ENCODE results near the gene FCHSD2. TPM values are rescaled to one million over a fixed set of nuclear protein-coding genes. Genes with fewer than 3 reads are reported as not detected.
"Not testable (repeated sequence)": the region's sequence is repeated elsewhere in the genome, so short reads cannot be mapped to it uniquely, and the experiment has no call there.

Gene FCHSD2
- total and polyA plus RNA-seq, 2 donors, result 12.5 to 22.3 TPM

- 97% methylated on average over 3 of the region's 3 CpGs for WGBS
- no peaks in the 10 kb centered on the region for H3K9me3 ChIP-seq (ENCODE audit: control insufficient read depth in 2 of 2, insufficient read depth in 1 of 2, low read length in 1 of 2)
- peaks cover 0 to 3% of the 10 kb centered on the region in 2 donors for H3K4me1 ChIP-seq (ENCODE audit: control insufficient read depth in 2 of 2, insufficient read depth in 2 of 2, low read length in 2 of 2)
- no peak overlapping the region for H3K27ac ChIP-seq (ENCODE audit: low read depth in 1 of 2, low read length in 1 of 2)
- H3K27me3 ChIP-seq (ENCODE audit: control insufficient read depth in 2 of 2, insufficient read depth in 1 of 2, low read length in 1 of 2), result no peaks in the 10 kb centered on the region
- no peak for DNase-seq (ENCODE audit: low read depth in 6 of 9, low spot score in 9 of 9)
- H3K4me3 ChIP-seq (ENCODE audit: low read length in 2 of 2), result no peak overlapping the region
- no peaks in the 10 kb centered on the region for H3K36me3 ChIP-seq (ENCODE audit: control insufficient read depth in 2 of 2, insufficient read depth in 2 of 2, low read length in 1 of 2)
Observed at GRCh38 chr11:73048446-73048845, 93.7 kb downstream of the FCHSD2 start.

GRCh38 chr11:73047773-73048371 lies 94.2 kb downstream of the FCHSD2 start:
- Histone ChIP-seq H3K36me3 (ENCODE audit: control insufficient read depth in 2 of 2, insufficient read depth in 2 of 2, low read length in 1 of 2) (no peaks in the 10 kb centered on the region), H3K4me1 (ENCODE audit: control insufficient read depth in 2 of 2, insufficient read depth in 2 of 2, low read length in 2 of 2) (peaks cover 0 to 3% of the 10 kb centered on the region in 2 donors), H3K27me3 (ENCODE audit: control insufficient read depth in 2 of 2, insufficient read depth in 1 of 2, low read length in 1 of 2) (no peaks in the 10 kb centered on the region), H3K4me3 (ENCODE audit: low read length in 2 of 2) (no peak overlapping the region), H3K27ac (ENCODE audit: low read depth in 1 of 2, low read length in 1 of 2) (no peak overlapping the region), H3K9me3 (ENCODE audit: control insufficient read depth in 2 of 2, insufficient read depth in 1 of 2, low read length in 1 of 2) (no peaks in the 10 kb centered on the region)
- DNase-seq (ENCODE audit: low read depth in 6 of 9, low spot score in 9 of 9), result peak in 2 of 9 donors; percentile 1 to 18
- 17% methylated on average over 2 of the region's 2 CpGs for WGBS

- no peak for DNase-seq (ENCODE audit: low read depth in 6 of 9, low spot score in 9 of 9)
- 97% methylated on average over 2 of the region's 2 CpGs for WGBS
- Histone ChIP-seq H3K27me3 (ENCODE audit: control insufficient read depth in 2 of 2, insufficient read depth in 1 of 2, low read length in 1 of 2) (no peaks in the 10 kb centered on the region), H3K4me3 (ENCODE audit: low read length in 2 of 2) (no peak overlapping the region), H3K9me3 (ENCODE audit: control insufficient read depth in 2 of 2, insufficient read depth in 1 of 2, low read length in 1 of 2) (no peaks in the 10 kb centered on the region), H3K36me3 (ENCODE audit: control insufficient read depth in 2 of 2, insufficient read depth in 2 of 2, low read length in 1 of 2) (peaks cover 0 to 3% of the 10 kb centered on the region in 2 donors), H3K27ac (ENCODE audit: low read depth in 1 of 2, low read length in 1 of 2) (no peak overlapping the region), H3K4me1 (ENCODE audit: control insufficient read depth in 2 of 2, insufficient read depth in 2 of 2, low read length in 2 of 2) (peaks cover 3% of the 10 kb centered on the region in 2 donors)
Observed at GRCh38 chr11:73040046-73040445, 102.1 kb downstream of the FCHSD2 start.

- Histone ChIP-seq H3K27ac (ENCODE audit: low read depth in 1 of 2, low read length in 1 of 2) (peak overlapping the region in 1 of 2 donors; percentile 44), H3K4me3 (ENCODE audit: low read length in 2 of 2) (no peak overlapping the region), H3K27me3 (ENCODE audit: control insufficient read depth in 2 of 2, insufficient read depth in 1 of 2, low read length in 1 of 2) (no peaks in the 10 kb centered on the region), H3K9me3 (ENCODE audit: control insufficient read depth in 2 of 2, insufficient read depth in 1 of 2, low read length in 1 of 2) (no peaks in the 10 kb centered on the region), H3K4me1 (ENCODE audit: control insufficient read depth in 2 of 2, insufficient read depth in 2 of 2, low read length in 2 of 2) (peaks cover 10 to 16% of the 10 kb centered on the region in 2 donors), H3K36me3 (ENCODE audit: control insufficient read depth in 2 of 2, insufficient read depth in 2 of 2, low read length in 1 of 2) (peaks cover 0 to 3% of the 10 kb centered on the region in 2 donors)
- 98% methylated on average over 1 of the region's 1 CpG for WGBS
- peak in 4 of 9 donors; percentile 3 to 34 (median 6) for DNase-seq (ENCODE audit: low read depth in 6 of 9, low spot score in 9 of 9)
Observed at GRCh38 chr11:73034777-73035176, 107.3 kb downstream of the FCHSD2 start.

GRCh38 chr11:73034331-73034730 lies 107.8 kb downstream of the FCHSD2 start:
- Histone ChIP-seq H3K9me3 (ENCODE audit: control insufficient read depth in 2 of 2, insufficient read depth in 1 of 2, low read length in 1 of 2) (no peaks in the 10 kb centered on the region), H3K36me3 (ENCODE audit: control insufficient read depth in 2 of 2, insufficient read depth in 2 of 2, low read length in 1 of 2) (peaks cover 0 to 3% of the 10 kb centered on the region in 2 donors), H3K4me3 (ENCODE audit: low read length in 2 of 2) (no peak overlapping the region), H3K4me1 (ENCODE audit: control insufficient read depth in 2 of 2, insufficient read depth in 2 of 2, low read length in 2 of 2) (peaks cover 10 to 16% of the 10 kb centered on the region in 2 donors), H3K27me3 (ENCODE audit: control insufficient read depth in 2 of 2, insufficient read depth in 1 of 2, low read length in 1 of 2) (no peaks in the 10 kb centered on the region), H3K27ac (ENCODE audit: low read depth in 1 of 2, low read length in 1 of 2) (peak overlapping the region in 1 of 2 donors; percentile 44)
- WGBS, result 3% methylated on average over 3 of the region's 3 CpGs
- DNase-seq (ENCODE audit: low read depth in 6 of 9, low spot score in 9 of 9), result peak; percentile 18 to 82 (median 51)

- H3K27ac ChIP-seq (ENCODE audit: low read depth in 1 of 2, low read length in 1 of 2), result no peak overlapping the region
- no peak overlapping the region for H3K4me3 ChIP-seq (ENCODE audit: low read length in 2 of 2)
Observed at GRCh38 chr11:73030130-73030529, 112.0 kb downstream of the FCHSD2 start.

GRCh38 chr11:73029403-73029802 lies 112.7 kb downstream of the FCHSD2 start:
- WGBS, result 96% methylated on average over 2 of the region's 2 CpGs
- DNase-seq (ENCODE audit: low read depth in 6 of 9, low spot score in 9 of 9), result no peak
- Histone ChIP-seq H3K27ac (ENCODE audit: low read depth in 1 of 2, low read length in 1 of 2) (no peak overlapping the region), H3K4me3 (ENCODE audit: low read length in 2 of 2) (no peak overlapping the region), H3K36me3 (ENCODE audit: control insufficient read depth in 2 of 2, insufficient read depth in 2 of 2, low read length in 1 of 2) (peaks cover 0 to 11% of the 10 kb centered on the region in 2 donors), H3K4me1 (ENCODE audit: control insufficient read depth in 2 of 2, insufficient read depth in 2 of 2, low read length in 2 of 2) (peaks cover 3 to 9% of the 10 kb centered on the region in 2 donors), H3K27me3 (ENCODE audit: control insufficient read depth in 2 of 2, insufficient read depth in 1 of 2, low read length in 1 of 2) (no peaks in the 10 kb centered on the region), H3K9me3 (ENCODE audit: control insufficient read depth in 2 of 2, insufficient read depth in 1 of 2, low read length in 1 of 2) (peaks cover 6 to 8% of the 10 kb centered on the region in 2 donors)

More at GRCh38 chr11:73030130-73030529, 112.0 kb downstream of the FCHSD2 start:
- Histone ChIP-seq H3K36me3 (ENCODE audit: control insufficient read depth in 2 of 2, insufficient read depth in 2 of 2, low read length in 1 of 2) (peaks cover 0 to 11% of the 10 kb centered on the region in 2 donors), H3K9me3 (ENCODE audit: control insufficient read depth in 2 of 2, insufficient read depth in 1 of 2, low read length in 1 of 2) (peaks cover 6 to 8% of the 10 kb centered on the region in 2 donors), H3K4me1 (ENCODE audit: control insufficient read depth in 2 of 2, insufficient read depth in 2 of 2, low read length in 2 of 2) (peaks cover 9 to 14% of the 10 kb centered on the region in 2 donors), H3K27me3 (ENCODE audit: control insufficient read depth in 2 of 2, insufficient read depth in 1 of 2, low read length in 1 of 2) (no peaks in the 10 kb centered on the region)
- no peak for DNase-seq (ENCODE audit: low read depth in 6 of 9, low spot score in 9 of 9)
- WGBS, result over 99% methylated on average over 3 of the region's 3 CpGs

- DNase-seq (ENCODE audit: low read depth in 6 of 9, low spot score in 9 of 9), result no peak
- Histone ChIP-seq H3K9me3 (ENCODE audit: control insufficient read depth in 2 of 2, insufficient read depth in 1 of 2, low read length in 1 of 2) (peaks cover 6 to 8% of the 10 kb centered on the region in 2 donors), H3K27me3 (ENCODE audit: control insufficient read depth in 2 of 2, insufficient read depth in 1 of 2, low read length in 1 of 2) (no peaks in the 10 kb centered on the region), H3K36me3 (ENCODE audit: control insufficient read depth in 2 of 2, insufficient read depth in 2 of 2, low read length in 1 of 2) (peaks cover 0 to 11% of the 10 kb centered on the region in 2 donors), H3K27ac (ENCODE audit: low read depth in 1 of 2, low read length in 1 of 2) (no peak overlapping the region), H3K4me1 (ENCODE audit: control insufficient read depth in 2 of 2, insufficient read depth in 2 of 2, low read length in 2 of 2) (peaks cover 0 to 9% of the 10 kb centered on the region in 2 donors), H3K4me3 (ENCODE audit: low read length in 2 of 2) (no peak overlapping the region)
- 89% methylated on average over 4 of the region's 4 CpGs for WGBS
Observed at GRCh38 chr11:73028611-73029010, 113.5 kb downstream of the FCHSD2 start.

GRCh38 chr11:73027840-73028239 lies 114.3 kb downstream of the FCHSD2 start:
- H3K36me3 ChIP-seq (ENCODE audit: control insufficient read depth in 2 of 2, insufficient read depth in 2 of 2, low read length in 1 of 2), result peaks cover 0 to 11% of the 10 kb centered on the region in 2 donors
- not testable (repeated sequence) for H3K27ac ChIP-seq (ENCODE audit: low read depth in 1 of 2, low read length in 1 of 2); H3K4me1 ChIP-seq (ENCODE audit: control insufficient read depth in 2 of 2, insufficient read depth in 2 of 2, low read length in 2 of 2); H3K27me3 ChIP-seq (ENCODE audit: control insufficient read depth in 2 of 2, insufficient read depth in 1 of 2, low read length in 1 of 2); DNase-seq (ENCODE audit: low read depth in 6 of 9, low spot score in 9 of 9); H3K4me3 ChIP-seq (ENCODE audit: low read length in 2 of 2); H3K9me3 ChIP-seq (ENCODE audit: control insufficient read depth in 2 of 2, insufficient read depth in 1 of 2, low read length in 1 of 2)
- 98% methylated on average over 2 of the region's 2 CpGs for WGBS

Data from thymus (tissue), 11 donors.